Smooth muscle cell (in vitro differentiated cells): ENCODE results near the gene GAK. TPM values are rescaled to one million over a fixed set of nuclear protein-coding genes. Genes with fewer than 3 reads are reported as not detected.

Experiments
- DNase-seq: peaks from one replicate; lab custom pipeline; 2025; ENCODE audit not compliant: unreplicated experiment; lab: John Stamatoyannopoulos, UW
- H2AFZ ChIP-seq: fragments of 200-600 bp; sonication (generic); 2 replicates; pipeline ENCODE4 v1.6.0; 2016; ENCODE audit warnings: antibody characterized with exemption, low read depth, mild to moderate bottlenecking
- H3F3A ChIP-seq: fragments of 200-600 bp; sonication (generic); 2 replicates; pipeline ENCODE4 v1.6.0; 2017; ENCODE audit warnings: antibody characterized with exemption, low read depth
- H3K27ac ChIP-seq: fragments of 200-600 bp; sonication (generic); 2 replicates; pipeline ENCODE4 v1.5.1; 2016; ENCODE audit warnings: low read depth, mild to moderate bottlenecking
- H3K27me3 ChIP-seq: fragments of 200-600 bp; sonication (generic); 2 replicates; pipeline ENCODE4 v1.6.1; 2016; ENCODE audit warnings: low read depth, mild to moderate bottlenecking
- H3K36me3 ChIP-seq: fragments of 200-600 bp; sonication (generic); 2 replicates; pipeline ENCODE4 v1.5.1; 2016; ENCODE audit warnings: low read depth
- H3K4me1 ChIP-seq: fragments of 200-600 bp; sonication (generic); 2 replicates; pipeline ENCODE4 v1.5.1; 2016; ENCODE audit warnings: low read depth
- H3K4me2 ChIP-seq: fragments of 200-600 bp; sonication (generic); 2 replicates; pipeline ENCODE4 v1.6.0; 2016; ENCODE audit warnings: mild to moderate bottlenecking
- H3K4me3 ChIP-seq: fragments of 200-600 bp; sonication (generic); 2 replicates; pipeline ENCODE4 v1.5.1; 2016; ENCODE audit warnings: mild to moderate bottlenecking
- H3K79me2 ChIP-seq: fragments of 200-600 bp; sonication (generic); 2 replicates; pipeline ENCODE4 v1.6.0; 2016; ENCODE audit warnings: low read depth, mild to moderate bottlenecking
- H3K9ac ChIP-seq: fragments of 200-600 bp; sonication (generic); 2 replicates; pipeline ENCODE4 v1.6.0; 2016; ENCODE audit warnings: low read depth
- H3K9me3 ChIP-seq: fragments of 200-600 bp; sonication (generic); replicated peaks from 2 replicates; pipeline ENCODE4 v1.5.1; 2016; ENCODE audit warnings: low read depth
- H4K20me1 ChIP-seq: fragments of 200-600 bp; sonication (generic); 2 replicates; pipeline ENCODE4 v1.6.0; 2016; ENCODE audit warnings: low read depth
- WGBS: methylation state at CpG from one replicate; pipeline ENCODE4 v1.1.7; 2016; ENCODE audit warnings: low lambda C conversion rate; 5-methylcytosine and 5-hydroxymethylcytosine counted together
- polyA plus RNA-seq: library from polyadenylated mRNA; unstranded; fragments of >200 nt; fragmentation: Nextera tagmentation; extraction: Ambion mirVana; gene quantifications from 2 replicates; pipeline ENCODE4 v1.2.1, GENCODE V29; 2016
- total RNA-seq: library from RNA; depleted of rRNA; stranded (reverse); fragments of >200 nt; gene quantifications from 2 replicates; pipeline ENCODE4 v1.2.3, GENCODE V29; 2014
- TF ChIP-seq, protein P1 (sequence below): fragments of 200-600 bp; sonication (generic); IDR thresholded peaks from 2 replicates; pipeline ENCODE4 v1.5.1; 2017; ENCODE audit warnings: borderline replicate concordance, mild to moderate bottlenecking, antibody characterized with exemption; ENCODE audit not compliant: insufficient read depth, poor library complexity, severe bottlenecking

Gene GAK
- total and polyA plus RNA-seq, 2 experiments from 2014 or later = 56.2 to 85.4 TPM

- Histone ChIP-seq H3K4me1 (no peaks in the 10 kb centered on the region), H3K79me2 (no peaks in the 10 kb centered on the region), H3K9ac (no peak overlapping the region), H4K20me1 (no peaks in the 10 kb centered on the region), H2AFZ (no peak overlapping the region), H3K4me2 (no peak overlapping the region), H3K27me3 (no peaks in the 10 kb centered on the region), H3K9me3 (no peaks in the 10 kb centered on the region), H3K36me3 (no peaks in the 10 kb centered on the region), H3F3A (no peaks in the 10 kb centered on the region), H3K27ac (no peak overlapping the region), H3K4me3 (no peak overlapping the region)
- WGBS = 94% methylated on average over 16 of the region's 17 CpGs
- TF ChIP-seq, protein P1, sequence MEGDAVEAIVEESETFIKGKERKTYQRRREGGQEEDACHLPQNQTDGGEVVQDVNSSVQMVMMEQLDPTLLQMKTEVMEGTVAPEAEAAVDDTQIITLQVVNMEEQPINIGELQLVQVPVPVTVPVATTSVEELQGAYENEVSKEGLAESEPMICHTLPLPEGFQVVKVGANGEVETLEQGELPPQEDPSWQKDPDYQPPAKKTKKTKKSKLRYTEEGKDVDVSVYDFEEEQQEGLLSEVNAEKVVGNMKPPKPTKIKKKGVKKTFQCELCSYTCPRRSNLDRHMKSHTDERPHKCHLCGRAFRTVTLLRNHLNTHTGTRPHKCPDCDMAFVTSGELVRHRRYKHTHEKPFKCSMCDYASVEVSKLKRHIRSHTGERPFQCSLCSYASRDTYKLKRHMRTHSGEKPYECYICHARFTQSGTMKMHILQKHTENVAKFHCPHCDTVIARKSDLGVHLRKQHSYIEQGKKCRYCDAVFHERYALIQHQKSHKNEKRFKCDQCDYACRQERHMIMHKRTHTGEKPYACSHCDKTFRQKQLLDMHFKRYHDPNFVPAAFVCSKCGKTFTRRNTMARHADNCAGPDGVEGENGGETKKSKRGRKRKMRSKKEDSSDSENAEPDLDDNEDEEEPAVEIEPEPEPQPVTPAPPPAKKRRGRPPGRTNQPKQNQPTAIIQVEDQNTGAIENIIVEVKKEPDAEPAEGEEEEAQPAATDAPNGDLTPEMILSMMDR = no peak
- DNase-seq = no peak
Observed at GRCh38 chr4:954211-955020, 22.3 kb upstream of the GAK start.

DNA sequence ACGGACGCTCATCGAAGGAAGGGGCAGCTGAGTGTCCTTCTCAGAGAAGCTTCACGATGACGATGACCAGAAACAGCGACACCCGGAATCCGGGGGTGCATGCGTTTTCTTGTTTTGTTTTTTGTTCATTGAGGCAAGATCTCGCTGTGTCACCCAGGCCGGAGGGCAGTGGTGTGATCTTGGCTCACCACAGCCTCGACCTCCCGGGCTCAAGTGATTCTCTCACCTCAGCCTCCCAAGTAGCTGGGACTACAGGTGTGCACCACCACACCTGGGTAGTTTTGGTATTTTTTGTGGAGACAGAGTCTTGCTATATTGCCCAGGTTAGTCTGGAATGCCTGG is 21.4 kb upstream of the GAK start:
- no peak for DNase-seq
- Histone ChIP-seq H3K27me3 (no peaks in the 10 kb centered on the region), H3K36me3 (no peaks in the 10 kb centered on the region), H3K27ac (no peak overlapping the region), H3K9ac (no peak overlapping the region), H4K20me1 (no peaks in the 10 kb centered on the region), H3K9me3 (no peaks in the 10 kb centered on the region), H3K4me1 (no peaks in the 10 kb centered on the region), H3K4me3 (no peak overlapping the region), H3K79me2 (no peaks in the 10 kb centered on the region), H3K4me2 (no peak overlapping the region), H2AFZ (no peak overlapping the region), H3F3A (no peaks in the 10 kb centered on the region)
- WGBS = 98% methylated on average over 12 of the region's 13 CpGs
- TF ChIP-seq, protein P1 = no peak

GRCh38 chr4:952881-953573 is 20.9 kb upstream of the GAK start:
- H3K4me3 ChIP-seq = no peak overlapping the region
- H3K4me2 ChIP-seq = no peak overlapping the region
- TF ChIP-seq, protein P1 = no peak
- H2AFZ ChIP-seq = no peak overlapping the region
- no peaks in the 10 kb centered on the region for H3K9me3 ChIP-seq
- no peaks in the 10 kb centered on the region for H3K36me3 ChIP-seq
- H3K79me2 ChIP-seq = no peaks in the 10 kb centered on the region
- WGBS = 94% methylated on average over 27 of the region's 28 CpGs
- H4K20me1 ChIP-seq = no peaks in the 10 kb centered on the region
- no peak overlapping the region for H3K27ac ChIP-seq
- no peak for DNase-seq
- no peaks in the 10 kb centered on the region for H3F3A ChIP-seq
- H3K4me1 ChIP-seq = no peaks in the 10 kb centered on the region
- H3K9ac ChIP-seq = no peak overlapping the region
- no peaks in the 10 kb centered on the region for H3K27me3 ChIP-seq
